ENCODE measurements around the gene GRIN3A. TPM values are rescaled to one million over a fixed set of nuclear protein-coding genes. Genes with fewer than 3 reads are reported as not detected.

Gene GRIN3A
- total RNA-seq, 1 donor from 2014 or later: 0.30 TPM

GRCh38 chr9:101753716-101754115 is 15.3 kb upstream of the GRIN3A start:
- peaks cover 11% of the 10 kb centered on the region for H3K27me3 Mint-ChIP-seq (ENCODE audit: unreplicated experiment)
- DNase-seq (ENCODE audit: extremely low spot score, unreplicated experiment): no peak
- no peaks in the 10 kb centered on the region for H3K9me3 Mint-ChIP-seq (ENCODE audit: unreplicated experiment)
- H3K27ac Mint-ChIP-seq (ENCODE audit: unreplicated experiment): no peak overlapping the region
- no peaks in the 10 kb centered on the region for H3K4me1 Mint-ChIP-seq (ENCODE audit: unreplicated experiment)
- no peak for TF ChIP-seq CTCF (IDR thresholded peaks at IDR 0.05)
- no peak overlapping the region for H3K4me3 Mint-ChIP-seq (ENCODE audit: unreplicated experiment)
- no peaks in the 10 kb centered on the region for H3K36me3 Mint-ChIP-seq (ENCODE audit: unreplicated experiment)

- no peaks in the 10 kb centered on the region for H3K36me3 Mint-ChIP-seq (ENCODE audit: unreplicated experiment)
- DNase-seq (ENCODE audit: extremely low spot score, unreplicated experiment): no peak
- peaks cover 11% of the 10 kb centered on the region for H3K27me3 Mint-ChIP-seq (ENCODE audit: unreplicated experiment)
- no peaks in the 10 kb centered on the region for H3K9me3 Mint-ChIP-seq (ENCODE audit: unreplicated experiment)
- H3K27ac Mint-ChIP-seq (ENCODE audit: unreplicated experiment): no peak overlapping the region
- H3K4me3 Mint-ChIP-seq (ENCODE audit: unreplicated experiment): no peak overlapping the region
- TF ChIP-seq CTCF (IDR thresholded peaks at IDR 0.05): no peak
- no peaks in the 10 kb centered on the region for H3K4me1 Mint-ChIP-seq (ENCODE audit: unreplicated experiment)
Measured at GRCh38 chr9:101751895-101752294, 13.4 kb upstream of the GRIN3A start.

GRCh38 chr9:101739311-101739710 is 864 bp upstream of the GRIN3A start:
- Mint-ChIP-seq H3K4me3 (ENCODE audit: unreplicated experiment) (no peak overlapping the region), H3K36me3 (ENCODE audit: unreplicated experiment) (peaks cover 3% of the 10 kb centered on the region), H3K27me3 (ENCODE audit: unreplicated experiment) (peaks cover 64% of the 10 kb centered on the region), H3K27ac (ENCODE audit: unreplicated experiment) (no peak overlapping the region), H3K4me1 (ENCODE audit: unreplicated experiment) (peaks cover 8% of the 10 kb centered on the region), H3K9me3 (ENCODE audit: unreplicated experiment) (peaks cover 3% of the 10 kb centered on the region)
- no peak for TF ChIP-seq CTCF (IDR thresholded peaks at IDR 0.05)
- DNase-seq (ENCODE audit: extremely low spot score, unreplicated experiment): no peak

GRCh38 chr9:101737705-101738565 is 512 bp downstream of the GRIN3A start:
- Mint-ChIP-seq H3K27ac (ENCODE audit: unreplicated experiment) (no peak overlapping the region), H3K4me1 (ENCODE audit: unreplicated experiment) (peaks cover 8% of the 10 kb centered on the region), H3K36me3 (ENCODE audit: unreplicated experiment) (peaks cover 3% of the 10 kb centered on the region), H3K9me3 (ENCODE audit: unreplicated experiment) (peaks cover 3% of the 10 kb centered on the region), H3K27me3 (ENCODE audit: unreplicated experiment) (peaks cover 65% of the 10 kb centered on the region), H3K4me3 (ENCODE audit: unreplicated experiment) (peak overlapping the region; percentile 80)
- TF ChIP-seq CTCF (IDR thresholded peaks at IDR 0.05): no peak
- DNase-seq (ENCODE audit: extremely low spot score, unreplicated experiment): peak; percentile 81

- Mint-ChIP-seq H3K36me3 (ENCODE audit: unreplicated experiment) (peaks cover 3% of the 10 kb centered on the region), H3K27ac (ENCODE audit: unreplicated experiment) (no peak overlapping the region), H3K4me1 (ENCODE audit: unreplicated experiment) (peaks cover 8% of the 10 kb centered on the region), H3K27me3 (ENCODE audit: unreplicated experiment) (peaks cover 72% of the 10 kb centered on the region), H3K9me3 (ENCODE audit: unreplicated experiment) (peaks cover 3% of the 10 kb centered on the region), H3K4me3 (ENCODE audit: unreplicated experiment) (no peak overlapping the region)
- TF ChIP-seq CTCF (IDR thresholded peaks at IDR 0.05): no peak
- peak; percentile 83 for DNase-seq (ENCODE audit: extremely low spot score, unreplicated experiment)
Measured at GRCh38 chr9:101737165-101737704, 1.2 kb downstream of the GRIN3A start.
